H1 (cell line): ENCODE results near the gene USP3. TPM values are rescaled to one million over a fixed set of nuclear protein-coding genes. Genes with fewer than 3 reads are reported as not detected.

Source experiments
- BACH1 ChIP-seq: IDR thresholded peaks from 2 replicates; pipeline ENCODE4 v1.6.1; 2012; ENCODE audit warnings: low read length, improper control_type of control experiment
- CHD1 ChIP-seq: IDR thresholded peaks from 2 replicates; pipeline ENCODE4 v1.6.1; 2012; ENCODE audit warnings: low read depth, low read length, improper control_type of control experiment
- EP300 ChIP-seq, 2 experiments: IDR thresholded peaks; 1 replicate in 1 of 2; 2 replicates in 1 of 2; pipeline ENCODE4 v1.6.1; 2011 to 2012; ENCODE audit warnings: low read depth in 2 of 2, low read length in 2 of 2, mild to moderate bottlenecking in 2 of 2, borderline replicate concordance in 1 of 2, inconsistent platforms in 1 of 2, moderate library complexity in 1 of 2
- polyA plus RNA-seq, 7 experiments: library from polyadenylated mRNA; depleted of rRNA in 3 of 7; stranded (reverse) in 5 of 7; unstranded in 2 of 7; fragments of >200 nt in 5 of 7; fragments of 200-250 nt in 2 of 7; gene quantifications; 1 replicate in 5 of 7; 2 replicates in 1 of 7; 4 replicates in 1 of 7; pipeline versions ENCODE4 v1.2.1 to v1.2.3, GENCODE V29; 2011 to 2013; ENCODE audit warnings: missing spikeins in 2 of 7, mixed read lengths in 2 of 7
- total RNA-seq: library from RNA; stranded (reverse); fragmentation: NEBNext Ultra II Directional; extraction: Animal tissue kit (Norgen Biotek cat#: 25700); gene quantifications from 2 replicates; pipeline ENCODE4 v1.2.1, GENCODE V29; 2021

USP3 gene
- total and polyA plus RNA-seq, 2 of the 8 experiments (the other 6 are each of a cell fraction or from before 2014, with no cell fraction given): 15.5 to 16.2 TPM

DNA sequence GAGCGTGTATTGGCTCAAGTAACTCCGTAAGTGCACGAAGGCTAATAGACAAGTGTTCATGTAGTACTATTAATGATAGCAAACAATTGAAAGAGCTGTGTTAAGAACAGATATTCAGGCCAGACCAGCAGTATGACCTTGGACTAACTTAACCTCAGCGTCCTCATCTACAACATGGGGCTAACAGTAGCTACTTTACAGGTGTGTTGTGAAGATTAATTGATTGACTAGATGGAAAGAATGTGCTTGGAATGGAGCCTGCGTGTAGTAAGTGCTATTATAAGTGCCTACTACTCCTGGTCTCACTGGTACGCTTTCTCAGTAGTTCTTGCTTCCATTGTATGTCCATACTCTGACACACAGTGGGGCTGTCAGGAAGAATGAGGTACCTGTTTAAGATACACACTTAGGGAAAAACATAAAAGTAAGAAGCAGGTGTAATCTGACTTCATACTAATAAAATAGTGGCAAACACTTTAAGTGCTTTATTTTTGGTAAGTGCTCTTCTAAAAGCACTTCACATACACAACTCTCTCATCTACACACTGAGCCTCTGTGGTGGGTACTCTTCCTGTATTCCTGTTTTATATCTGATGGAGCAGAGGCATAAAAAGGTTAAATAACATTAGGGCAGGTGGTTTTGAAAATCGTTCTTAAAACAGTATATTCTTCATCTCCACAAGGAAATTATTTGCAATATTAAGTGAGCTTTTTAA lies 68.5 kb downstream of the USP3 start (continued):
- TF ChIP-seq CHD1 (no peak), BACH1 (no peak), EP300 (IDR thresholded peaks at IDR 0.05; ENCODE audit: borderline replicate concordance in 1 of 2, low read depth in 2 of 2, low read length in 2 of 2) (no peak)
